CD14-positive monocyte (primary cell): ENCODE measurements around the gene FADS2. TPM values are rescaled to one million over a fixed set of nuclear protein-coding genes. Genes with fewer than 3 reads are reported as not detected.

Experiments used
- DNase-seq, 3 donors: peaks; one replicate each; pipeline ENCODE4 v3.0.0-alpha.2; 2011 to 2022
- H2AFZ ChIP-seq: 2 replicates; pipeline ENCODE4 v1.6.0; 2012; ENCODE audit warnings: mild to moderate bottlenecking, low read depth, low read length, inconsistent platforms; ENCODE audit not compliant: insufficient read depth, poor library complexity, severe bottlenecking
- H3K27ac ChIP-seq, 2 donors: 1 replicate in 1 of 2; 2 replicates in 1 of 2; pipeline ENCODE4 v1.5.1; 2012 to 2013; ENCODE audit warnings: low read length in 2 of 2, control low read depth in 1 of 2, inconsistent platforms in 1 of 2, low read depth in 1 of 2, mild to moderate bottlenecking in 1 of 2
- H3K27me3 ChIP-seq, 2 donors: one replicate each; pipeline versions ENCODE4 v1.6.0 to v1.6.1; 2011 to 2013; ENCODE audit warnings: low read length in 2 of 2; ENCODE audit not compliant: control insufficient read depth in 2 of 2, insufficient read depth in 2 of 2
- H3K36me3 ChIP-seq, 2 donors: replicated peaks in 1 of 2; 1 replicate in 1 of 2; 2 replicates in 1 of 2; pipeline versions ENCODE4 v1.5.1 to v1.6.1; 2012 to 2013; ENCODE audit warnings: low read length in 2 of 2, control low read depth in 1 of 2, inconsistent platforms in 1 of 2, mild to moderate bottlenecking in 1 of 2; ENCODE audit not compliant: insufficient read depth in 2 of 2, control insufficient read depth in 1 of 2
- H3K4me1 ChIP-seq, 2 donors: 1 replicate in 1 of 2; 2 replicates in 1 of 2; pipeline versions ENCODE4 v1.5.1 to v1.6.1; 2012 to 2013; ENCODE audit warnings: low read length in 2 of 2, control low read depth in 1 of 2, inconsistent platforms in 1 of 2, mild to moderate bottlenecking in 1 of 2, moderate library complexity in 1 of 2; ENCODE audit not compliant: insufficient read depth in 2 of 2, control insufficient read depth in 1 of 2
- H3K4me2 ChIP-seq: replicated peaks from 2 replicates; pipeline ENCODE3; 2012; ENCODE audit warnings: low read length, moderate library complexity, mild to moderate bottlenecking; ENCODE audit not compliant: poor library complexity, severe bottlenecking; ENCODE audit errors: extremely low read depth
- H3K4me3 ChIP-seq, 3 experiments: fragments of 200-600 bp in 1 of 3; sonication (generic) in 1 of 3; replicated peaks in 1 of 3; 1 replicate in 2 of 3; 2 replicates in 1 of 3; pipeline ENCODE4 v1.5.1; 2011 to 2013; ENCODE audit warnings: low read length in 3 of 3, mild to moderate bottlenecking in 3 of 3, control low read depth in 2 of 3, low read depth in 2 of 3, inconsistent platforms in 1 of 3, moderate library complexity in 1 of 3
- H3K79me2 ChIP-seq: 2 replicates; pipeline ENCODE4 v1.6.0; 2012; ENCODE audit warnings: mild to moderate bottlenecking, control low read depth, inconsistent platforms, low read length, moderate library complexity; ENCODE audit not compliant: insufficient read depth
- H3K9ac ChIP-seq: 2 replicates; pipeline ENCODE4 v1.6.0; 2017; ENCODE audit warnings: low read length, mild to moderate bottlenecking; ENCODE audit not compliant: insufficient read depth, poor library complexity, severe bottlenecking
- H3K9me3 ChIP-seq, 2 donors: replicated peaks in 1 of 2; 1 replicate in 1 of 2; 2 replicates in 1 of 2; pipeline versions ENCODE4 v1.5.1 to v1.6.1; 2012 to 2013; ENCODE audit warnings: low read length in 2 of 2, control low read depth in 1 of 2; ENCODE audit not compliant: control insufficient read depth in 1 of 2, insufficient read depth in 1 of 2
- H4K20me1 ChIP-seq: 2 replicates; pipeline ENCODE4 v1.6.0; 2012; ENCODE audit warnings: mild to moderate bottlenecking, low read length, control low read depth, moderate library complexity; ENCODE audit not compliant: insufficient read depth
- H3K27ac Mint-ChIP-seq, 7 donors: one replicate each; pipeline ENCODE4 v1.8.0; 2020; ENCODE audit warnings: mild to moderate bottlenecking in 7 of 7, mixed read lengths in 7 of 7, moderate library complexity in 6 of 7, inconsistent platforms in 2 of 7
- H3K27me3 Mint-ChIP-seq, 3 donors: one replicate each; pipeline ENCODE4 v1.8.0; 2021 to 2022; ENCODE audit warnings: low read depth in 3 of 3, mild to moderate bottlenecking in 3 of 3, mixed read lengths in 3 of 3, moderate library complexity in 3 of 3, inconsistent platforms in 1 of 3
- H3K36me3 Mint-ChIP-seq, 2 donors: one replicate each; pipeline ENCODE4 v1.8.0; 2020; ENCODE audit warnings: mixed read lengths in 2 of 2, inconsistent platforms in 1 of 2, mild to moderate bottlenecking in 1 of 2
- H3K4me1 Mint-ChIP-seq: one replicate; pipeline ENCODE4 v1.8.0; 2020; ENCODE audit warnings: mild to moderate bottlenecking, mixed read lengths
- H3K4me3 Mint-ChIP-seq, 2 donors: one replicate each; pipeline ENCODE4 v1.8.0; 2020; ENCODE audit warnings: mild to moderate bottlenecking in 2 of 2, mixed read lengths in 2 of 2, moderate library complexity in 1 of 2
- H3K9me3 Mint-ChIP-seq, 7 donors: one replicate each; pipeline ENCODE4 v1.8.0; 2020 to 2022; ENCODE audit warnings: mixed read lengths in 7 of 7, mild to moderate bottlenecking in 6 of 7, moderate library complexity in 6 of 7, inconsistent platforms in 2 of 7
- CTCF ChIP-seq: fragments of 200-600 bp; IDR thresholded peaks from one replicate; pipeline ENCODE4 v1.8.0; 2022; ENCODE audit warnings: antibody characterized with exemption, mild to moderate bottlenecking
- WGBS: methylation state at CpG from one replicate; pipeline ENCODE4 v1.1.5; 2013; ENCODE audit warnings: missing lambda C conversion rate; ENCODE audit not compliant: insufficient coverage; 5-methylcytosine and 5-hydroxymethylcytosine counted together
- intact Hi-C, 2 donors: fragments of 100-400 bp; cut with micrococcal nuclease; formaldehyde crosslinking; loops; one replicate each; pipeline versions ENCODE4 v1.15.0 to v1.15.1; 2023
- polyA plus RNA-seq, 3 donors: library from polyadenylated mRNA; depleted of rRNA in 1 of 3; unstranded in 2 of 3; stranded (reverse) in 1 of 3; fragments of 300-500 nt in 2 of 3; fragments of >200 nt in 1 of 3; fragmentation: Illumina TruSeq in 2 of 3; gene quantifications; 1 replicate in 2 of 3; 2 replicates in 1 of 3; pipeline ENCODE4 v1.2.3, GENCODE V29; 2012 to 2021

FADS2 gene
- polyA plus RNA-seq, 3 donors = 5.1 to 19.9 (median 6.4) TPM

- no peaks in the 10 kb centered on the region for H3K36me3 ChIP-seq
- intact Hi-C loops = no loop called here
- H3K79me2 ChIP-seq = no peaks in the 10 kb centered on the region
- no peaks in the 10 kb centered on the region for H4K20me1 ChIP-seq
- no peak overlapping the region for H3K4me3 ChIP-seq
- Mint-ChIP-seq H3K4me1 (peaks cover 7% of the 10 kb centered on the region), H3K36me3 (no peaks in the 10 kb centered on the region), H3K27ac (no peak overlapping the region), H3K27me3 (peaks cover 8 to 13% (median 11%) of the 10 kb centered on the region in 3 donors), H3K9me3 (no peaks in the 10 kb centered on the region), H3K4me3 (no peak overlapping the region)
- H3K4me1 ChIP-seq = peaks cover 3 to 5% of the 10 kb centered on the region in 2 donors
- H3K27ac ChIP-seq = no peak overlapping the region
- H3K9me3 ChIP-seq = no peaks in the 10 kb centered on the region
- DNase-seq = no peak
- no peak overlapping the region for H3K9ac ChIP-seq
- no peak for TF ChIP-seq CTCF
- H2AFZ ChIP-seq = no peak overlapping the region
- no peak overlapping the region for H3K4me2 ChIP-seq
- 96% methylated on average over 2 of the region's 14 CpGs for WGBS
- peaks cover 0 to 10% of the 10 kb centered on the region in 2 donors for H3K27me3 ChIP-seq
Measured at GRCh38 chr11:61875698-61876097, 47.6 kb downstream of the FADS2 start.

- no peak overlapping the region for H3K4me3 ChIP-seq
- Mint-ChIP-seq H3K27me3 (peaks cover 0 to 6% (median 3%) of the 10 kb centered on the region in 3 donors), H3K4me3 (no peak overlapping the region), H3K36me3 (no peaks in the 10 kb centered on the region), H3K4me1 (no peaks in the 10 kb centered on the region), H3K27ac (no peak overlapping the region), H3K9me3 (no peaks in the 10 kb centered on the region)
- H3K4me2 ChIP-seq = no peak overlapping the region
- no peak overlapping the region for H2AFZ ChIP-seq
- H4K20me1 ChIP-seq = no peaks in the 10 kb centered on the region
- H3K27ac ChIP-seq = no peak overlapping the region
- H3K79me2 ChIP-seq = no peaks in the 10 kb centered on the region
- H3K36me3 ChIP-seq = no peaks in the 10 kb centered on the region
- no peaks in the 10 kb centered on the region for H3K4me1 ChIP-seq
- intact Hi-C loops = no loop called here
- no peaks in the 10 kb centered on the region for H3K27me3 ChIP-seq
- 94% methylated on average over 2 of the region's 7 CpGs for WGBS
- H3K9me3 ChIP-seq = no peaks in the 10 kb centered on the region
- no peak overlapping the region for H3K9ac ChIP-seq
- DNase-seq = no peak
- TF ChIP-seq CTCF = no peak
Measured at GRCh38 chr11:61879152-61879551, 51.1 kb downstream of the FADS2 start.
